KOPT-K1 (cell line): Measurements from ENCODE around the gene COL5A1.
"Not testable (repeated sequence)": the region's sequence is repeated elsewhere in the genome, so short reads cannot be mapped to it uniquely, and the experiment has no call there.

Source experiments
- H3K27ac ChIP-seq: fragments of 200-600 bp; sonication (generic); 2 replicates; pipeline ENCODE4 v1.5.1; 2016; ENCODE audit warnings: antibody characterized with exemption, mild to moderate bottlenecking, low read depth, low read length; ENCODE audit not compliant: poor library complexity, severe bottlenecking
- H3K36me3 ChIP-seq: fragments of 200-600 bp; sonication (generic); 2 replicates; pipeline ENCODE4 v1.5.1; 2017; ENCODE audit warnings: antibody characterized with exemption, mild to moderate bottlenecking, low read length, moderate library complexity; ENCODE audit not compliant: insufficient read depth
- H3K9me3 ChIP-seq: fragments of 200-600 bp; sonication (generic); 2 replicates; pipeline ENCODE4 v1.5.1; 2017; ENCODE audit warnings: antibody characterized with exemption, low read length, mild to moderate bottlenecking; ENCODE audit not compliant: insufficient read depth, poor library complexity, severe bottlenecking

COL5A1 gene

GRCh38 chr9:134637696-134638501, 3.7 kb upstream of the COL5A1 start:
- H3K27ac ChIP-seq = no peak overlapping the region
- H3K9me3 ChIP-seq = no peaks in the 10 kb centered on the region
- H3K36me3 ChIP-seq = no peaks in the 10 kb centered on the region

GRCh38 chr9:134638502-134639090, 3.0 kb upstream of the COL5A1 start:
- Histone ChIP-seq H3K27ac (no peak overlapping the region), H3K9me3 (no peaks in the 10 kb centered on the region), H3K36me3 (no peaks in the 10 kb centered on the region)

- H3K27ac ChIP-seq = no peak overlapping the region
- H3K36me3 ChIP-seq = no peaks in the 10 kb centered on the region
- no peaks in the 10 kb centered on the region for H3K9me3 ChIP-seq
Measured at GRCh38 chr9:134639994-134640393, 1.6 kb upstream of the COL5A1 start.

GRCh38 chr9:134640506-134641172, 964 bp upstream of the COL5A1 start:
- H3K27ac ChIP-seq = no peak overlapping the region
- H3K36me3 ChIP-seq = no peaks in the 10 kb centered on the region
- H3K9me3 ChIP-seq = no peaks in the 10 kb centered on the region

GRCh38 chr9:134641990-134642384, 384 bp downstream of the COL5A1 start:
- Histone ChIP-seq H3K27ac (no peak overlapping the region), H3K9me3 (no peaks in the 10 kb centered on the region), H3K36me3 (no peaks in the 10 kb centered on the region)

GRCh38 chr9:134642385-134643181, 980 bp downstream of the COL5A1 start:
- no peaks in the 10 kb centered on the region for H3K36me3 ChIP-seq
- no peaks in the 10 kb centered on the region for H3K9me3 ChIP-seq
- H3K27ac ChIP-seq = no peak overlapping the region

- Histone ChIP-seq H3K9me3 (no peaks in the 10 kb centered on the region), H3K36me3 (no peaks in the 10 kb centered on the region), H3K27ac (no peak overlapping the region)
Measured at GRCh38 chr9:134643222-134643671, 1.6 kb downstream of the COL5A1 start.

GRCh38 chr9:134644401-134644724, 2.8 kb downstream of the COL5A1 start:
- not testable (repeated sequence) for H3K27ac ChIP-seq, H3K36me3 ChIP-seq, H3K9me3 ChIP-seq

GRCh38 chr9:134644725-134645606, 3.4 kb downstream of the COL5A1 start:
- H3K36me3 ChIP-seq = no peaks in the 10 kb centered on the region
- H3K9me3 ChIP-seq = no peaks in the 10 kb centered on the region
- no peak overlapping the region for H3K27ac ChIP-seq

GRCh38 chr9:134645607-134646365, 4.2 kb downstream of the COL5A1 start:
- no peak overlapping the region for H3K27ac ChIP-seq
- H3K36me3 ChIP-seq = no peaks in the 10 kb centered on the region

GRCh38 chr9:134647359-134648080, 5.9 kb downstream of the COL5A1 start:
- H3K27ac ChIP-seq = no peak overlapping the region
- no peaks in the 10 kb centered on the region for H3K36me3 ChIP-seq
- no peaks in the 10 kb centered on the region for H3K9me3 ChIP-seq

More at GRCh38 chr9:134645607-134646365, 4.2 kb downstream of the COL5A1 start:
- no peaks in the 10 kb centered on the region for H3K9me3 ChIP-seq

GRCh38 chr9:134648701-134649530, 7.3 kb downstream of the COL5A1 start:
- H3K9me3 ChIP-seq = no peaks in the 10 kb centered on the region
- no peaks in the 10 kb centered on the region for H3K36me3 ChIP-seq
- H3K27ac ChIP-seq = no peak overlapping the region
